Activated naive CD8-positive, alpha-beta T cell (primary cell): ENCODE data around the gene PITPNM2.

Source experiments
- H3K27ac Mint-ChIP-seq: one replicate; pipeline ENCODE4 v1.8.0; 2021; ENCODE audit warnings: mixed read lengths
- H3K27me3 Mint-ChIP-seq: one replicate; pipeline ENCODE4 v1.8.0; 2021; ENCODE audit warnings: mixed read lengths
- H3K36me3 Mint-ChIP-seq: one replicate; pipeline ENCODE4 v1.8.0; 2021; ENCODE audit warnings: mixed read lengths
- H3K4me1 Mint-ChIP-seq: one replicate; pipeline ENCODE4 v1.8.0; 2021; ENCODE audit warnings: low read depth, mixed read lengths
- H3K4me3 Mint-ChIP-seq: one replicate; pipeline ENCODE4 v1.8.0; 2021; ENCODE audit warnings: mild to moderate bottlenecking, mixed read lengths
- H3K9me3 Mint-ChIP-seq: one replicate; pipeline ENCODE4 v1.8.0; 2021; ENCODE audit warnings: low read depth, mixed read lengths

Gene PITPNM2

DNA sequence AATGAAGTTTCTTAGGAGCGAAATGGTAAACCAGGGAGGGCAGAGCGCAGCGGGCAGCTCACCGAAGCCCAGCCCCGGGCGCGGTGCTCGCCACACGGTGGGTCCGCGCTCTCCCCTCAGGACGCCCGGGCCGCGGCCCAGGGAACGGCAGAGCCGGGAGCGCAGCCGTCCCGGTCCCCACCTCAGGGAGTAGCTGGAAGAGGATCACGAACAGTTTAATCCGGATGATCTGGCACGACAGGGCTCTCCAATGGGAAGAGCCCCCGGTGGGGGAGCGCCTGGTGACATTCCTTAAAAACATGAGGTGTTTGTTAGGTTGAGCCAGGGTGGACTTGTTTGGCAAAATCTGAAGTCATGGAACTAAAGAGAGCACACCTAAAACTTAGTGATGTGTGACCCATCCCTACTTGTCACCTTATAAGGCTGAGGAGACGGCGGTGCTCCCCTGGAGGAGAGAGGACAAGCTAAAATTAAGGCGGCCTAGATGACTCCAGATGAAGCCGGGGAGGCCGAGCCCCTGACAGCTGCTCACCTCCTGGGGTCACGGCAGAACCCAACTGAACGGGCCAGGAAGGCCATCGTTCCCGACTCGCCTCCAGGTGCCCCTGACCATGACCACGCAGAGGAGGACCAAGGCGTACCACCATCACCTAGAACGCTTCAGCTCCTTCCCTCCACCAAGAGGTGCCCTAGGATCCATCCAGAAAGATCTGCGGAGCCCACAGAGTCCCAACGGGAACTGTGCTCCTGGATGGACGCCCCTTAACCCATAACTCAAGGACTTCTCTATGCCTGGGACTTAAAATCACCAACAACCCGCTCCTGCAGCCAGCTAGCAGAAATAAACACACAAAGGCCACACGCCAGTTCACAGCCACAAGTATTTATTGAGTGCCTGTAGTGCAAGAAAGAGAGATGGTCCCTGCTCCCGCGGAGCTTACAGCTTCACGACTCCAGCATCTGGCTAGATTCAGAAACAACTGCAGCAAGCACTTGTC, 866 bp upstream of the PITPNM2 start:
- Mint-ChIP-seq H3K27me3 (no peaks in the 10 kb centered on the region), H3K4me3 (peak overlapping the region; percentile 86), H3K4me1 (peaks cover 40% of the 10 kb centered on the region), H3K9me3 (no peaks in the 10 kb centered on the region), H3K27ac (peak overlapping the region; percentile 88), H3K36me3 (no peaks in the 10 kb centered on the region)

DNA sequence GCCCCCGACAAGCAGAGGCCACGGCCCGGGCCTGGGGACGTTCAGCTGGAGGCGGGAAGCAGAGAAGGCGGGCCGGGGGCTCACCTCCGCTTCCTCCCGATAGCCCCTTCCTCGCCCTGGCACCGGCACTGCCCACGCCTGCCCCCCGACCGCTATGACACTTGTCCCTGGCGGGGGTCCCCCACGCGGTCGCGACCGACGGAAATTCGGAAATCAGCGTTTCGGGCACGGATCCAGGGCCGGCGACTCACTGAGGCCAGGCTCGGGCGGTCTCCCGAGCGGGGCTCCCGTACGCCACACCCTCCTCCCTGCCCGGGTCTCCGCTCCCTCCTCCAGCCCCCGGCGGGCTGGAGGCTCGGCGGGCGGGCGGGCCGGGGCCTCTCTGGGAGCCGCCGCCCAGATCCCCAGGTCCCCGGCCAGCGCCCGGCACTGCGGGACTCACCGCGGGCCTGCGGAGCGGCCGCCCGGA, 581 bp downstream of the PITPNM2 start:
- H3K4me1 Mint-ChIP-seq: peaks cover 41% of the 10 kb centered on the region
- H3K9me3 Mint-ChIP-seq: no peaks in the 10 kb centered on the region
- no peak overlapping the region for H3K27ac Mint-ChIP-seq
- peaks cover 2% of the 10 kb centered on the region for H3K36me3 Mint-ChIP-seq
- H3K4me3 Mint-ChIP-seq: peak overlapping the region; percentile 88
- no peaks in the 10 kb centered on the region for H3K27me3 Mint-ChIP-seq

DNA sequence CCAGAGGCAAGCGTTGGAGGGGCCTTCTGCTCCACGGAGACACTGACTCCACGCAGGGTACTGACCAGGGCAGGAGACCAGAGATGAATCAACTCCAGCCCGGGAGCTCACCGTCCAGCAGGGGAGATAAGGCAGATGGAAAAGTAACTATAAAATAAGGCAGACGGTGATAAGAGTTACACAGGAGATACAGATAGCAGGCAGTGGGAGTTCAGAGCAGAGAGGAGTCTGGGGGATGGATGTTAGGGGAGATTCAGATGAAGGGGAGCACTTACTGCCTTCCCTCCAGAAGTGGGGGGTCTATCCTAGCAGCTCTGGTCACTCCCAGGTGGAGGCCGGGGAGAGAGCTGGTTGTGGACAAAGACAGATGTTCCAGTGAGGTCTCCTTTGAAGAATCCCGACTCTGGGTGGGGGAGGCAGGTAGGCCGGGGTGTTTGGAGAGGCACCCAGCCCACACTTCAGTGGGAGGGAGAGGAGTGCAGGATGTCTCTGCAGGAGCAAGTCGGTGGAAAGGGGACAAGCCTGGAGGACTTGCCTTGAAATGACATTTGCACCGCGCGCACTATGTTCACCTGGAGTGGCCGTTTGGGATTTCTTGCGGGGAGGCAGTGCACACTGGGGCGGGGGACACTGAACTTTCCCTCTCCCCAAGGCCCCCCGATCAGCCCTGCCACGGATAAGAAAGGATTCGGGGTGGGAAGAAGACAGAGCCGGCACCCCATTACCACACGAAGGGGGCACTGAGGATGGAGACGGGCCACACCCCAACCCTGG, 1.2 kb downstream of the PITPNM2 start:
- no peaks in the 10 kb centered on the region for H3K9me3 Mint-ChIP-seq
- peak overlapping the region; percentile 88 for H3K4me3 Mint-ChIP-seq
- H3K27ac Mint-ChIP-seq: peak overlapping the region; percentile 86
- H3K27me3 Mint-ChIP-seq: no peaks in the 10 kb centered on the region
- peaks cover 42% of the 10 kb centered on the region for H3K4me1 Mint-ChIP-seq
- H3K36me3 Mint-ChIP-seq: peaks cover 2% of the 10 kb centered on the region

DNA sequence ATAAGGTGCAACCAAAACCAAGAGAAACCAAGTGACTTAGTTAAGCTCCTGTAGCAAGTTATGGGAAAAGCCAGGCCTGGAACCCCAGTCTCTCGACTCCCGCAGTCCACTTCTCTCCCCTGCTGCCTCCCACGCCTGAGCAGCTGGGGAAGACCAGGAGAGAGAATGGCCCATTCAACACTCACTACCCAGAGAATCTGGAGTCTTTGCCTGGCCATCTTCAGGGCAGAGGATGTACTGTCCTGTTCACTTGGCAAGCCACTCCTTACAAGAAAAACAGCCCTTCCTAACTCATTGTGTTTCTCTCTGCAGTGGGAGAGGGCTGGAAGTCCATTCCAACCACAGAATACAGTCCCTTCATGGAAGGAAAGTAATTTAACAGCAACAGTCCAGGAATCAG, 1.8 kb downstream of the PITPNM2 start:
- no peaks in the 10 kb centered on the region for H3K27me3 Mint-ChIP-seq
- H3K36me3 Mint-ChIP-seq: peaks cover 2% of the 10 kb centered on the region
- peaks cover 43% of the 10 kb centered on the region for H3K4me1 Mint-ChIP-seq
- peak overlapping the region; percentile 88 for H3K4me3 Mint-ChIP-seq
- H3K9me3 Mint-ChIP-seq: no peaks in the 10 kb centered on the region
- H3K27ac Mint-ChIP-seq: peak overlapping the region; percentile 86

DNA sequence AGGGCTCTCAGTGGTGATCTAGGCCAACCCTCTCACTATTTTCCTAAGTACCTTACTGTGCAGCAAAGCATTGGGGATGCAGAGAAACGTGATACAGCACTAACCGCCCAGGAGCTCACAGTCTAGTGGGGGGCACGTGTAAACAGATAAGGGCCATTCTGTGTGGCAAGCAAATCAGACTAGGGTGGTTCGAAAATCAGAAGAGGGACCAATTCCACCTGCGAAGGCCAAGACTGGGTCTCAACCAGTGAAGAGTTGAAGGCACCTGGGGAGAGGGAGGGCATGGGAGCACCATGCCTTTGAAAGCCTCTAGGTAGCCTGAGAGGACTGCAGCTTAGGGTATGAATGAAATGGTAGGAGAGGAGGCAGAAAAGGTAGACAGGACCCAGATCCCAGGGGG, 2.2 kb downstream of the PITPNM2 start:
- H3K36me3 Mint-ChIP-seq: peaks cover 2% of the 10 kb centered on the region
- H3K4me1 Mint-ChIP-seq: peaks cover 44% of the 10 kb centered on the region
- peak overlapping the region; percentile 88 for H3K4me3 Mint-ChIP-seq
- no peaks in the 10 kb centered on the region for H3K9me3 Mint-ChIP-seq
- no peaks in the 10 kb centered on the region for H3K27me3 Mint-ChIP-seq
- peak overlapping the region; percentile 86 for H3K27ac Mint-ChIP-seq

DNA sequence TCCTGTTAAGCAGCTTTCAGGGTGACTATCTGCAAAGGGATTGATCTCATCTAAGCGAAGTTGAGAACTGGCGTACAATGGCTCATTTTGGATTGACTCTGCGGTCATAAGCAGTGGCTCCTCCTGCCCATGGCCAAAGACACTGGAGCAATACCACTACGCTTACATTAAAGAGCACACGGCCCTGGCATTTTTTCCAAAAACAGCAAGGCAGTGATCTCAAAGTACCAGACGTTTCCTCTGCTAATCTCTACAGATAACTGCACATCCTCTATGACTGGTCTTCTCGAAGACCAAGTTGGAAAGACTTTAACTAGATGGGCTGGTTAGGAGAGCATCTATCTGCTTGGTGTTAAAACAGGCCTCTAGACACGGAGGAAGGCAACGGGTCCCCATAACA, 2.7 kb downstream of the PITPNM2 start:
- H3K36me3 Mint-ChIP-seq: peaks cover 2% of the 10 kb centered on the region
- no peak overlapping the region for H3K27ac Mint-ChIP-seq
- H3K9me3 Mint-ChIP-seq: no peaks in the 10 kb centered on the region
- H3K4me1 Mint-ChIP-seq: peaks cover 44% of the 10 kb centered on the region
- peak overlapping the region; percentile 88 for H3K4me3 Mint-ChIP-seq
- no peaks in the 10 kb centered on the region for H3K27me3 Mint-ChIP-seq

DNA sequence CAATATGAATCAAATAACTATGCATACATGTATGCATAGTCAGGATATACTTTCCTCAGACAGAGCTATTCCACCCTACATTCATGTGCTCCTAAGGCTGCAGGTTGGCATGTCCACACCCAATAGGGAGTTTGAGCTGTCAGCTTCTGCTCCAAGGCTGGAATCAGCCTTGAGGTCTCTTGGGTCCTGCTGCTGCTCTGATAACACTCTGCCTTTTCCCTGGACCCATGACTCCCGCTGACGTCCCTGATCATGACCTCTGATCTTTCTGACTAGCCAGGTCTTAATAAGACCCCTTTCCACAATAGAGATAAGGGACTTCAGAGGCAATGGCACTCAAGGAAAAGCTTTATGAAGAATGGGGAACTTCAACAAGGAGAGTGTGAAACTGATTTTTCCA, 5.7 kb downstream of the PITPNM2 start:
- peaks cover 49% of the 10 kb centered on the region for H3K4me1 Mint-ChIP-seq
- H3K9me3 Mint-ChIP-seq: no peaks in the 10 kb centered on the region
- peaks cover 2% of the 10 kb centered on the region for H3K36me3 Mint-ChIP-seq
- no peak overlapping the region for H3K27ac Mint-ChIP-seq
- no peaks in the 10 kb centered on the region for H3K27me3 Mint-ChIP-seq
- no peak overlapping the region for H3K4me3 Mint-ChIP-seq

DNA sequence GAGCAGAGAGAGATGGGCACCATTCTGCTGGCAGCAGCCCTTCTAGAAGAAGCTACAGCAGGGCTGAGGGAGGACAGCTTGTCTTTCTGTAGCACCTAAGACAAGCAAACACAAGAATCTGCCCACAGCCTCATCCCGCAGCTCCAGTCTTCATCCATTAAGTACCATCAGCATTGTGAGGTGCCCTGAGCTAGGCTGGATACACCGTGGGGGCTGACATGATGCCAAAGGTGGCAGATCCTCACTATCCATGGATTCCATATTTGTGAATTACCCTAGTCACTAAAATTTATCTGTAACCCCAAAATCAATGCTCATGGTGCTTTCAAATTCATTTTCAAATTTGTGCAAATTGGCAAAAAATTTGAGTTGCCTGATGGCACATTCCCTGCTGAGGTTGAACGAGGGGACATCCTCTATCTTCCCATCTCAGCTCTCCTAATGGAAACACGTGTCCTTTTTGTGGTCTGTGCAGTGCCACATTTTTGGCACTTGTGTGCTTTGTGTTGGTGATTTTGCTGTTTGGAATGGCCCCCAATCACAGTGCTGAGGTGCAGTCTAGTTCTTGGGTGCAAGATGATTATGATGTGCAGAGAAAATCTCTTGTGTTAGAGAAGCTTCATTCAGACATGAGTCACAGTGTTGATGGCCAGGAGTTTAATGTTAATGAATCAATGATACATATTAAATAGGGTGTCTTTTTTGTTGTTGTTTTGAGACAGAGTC, 7.0 kb downstream of the PITPNM2 start:
- H3K27ac Mint-ChIP-seq: peak overlapping the region; percentile 0
- H3K27me3 Mint-ChIP-seq: no peaks in the 10 kb centered on the region
- H3K4me1 Mint-ChIP-seq: peaks cover 47% of the 10 kb centered on the region
- H3K4me3 Mint-ChIP-seq: no peak overlapping the region
- H3K36me3 Mint-ChIP-seq: peaks cover 2% of the 10 kb centered on the region
- H3K9me3 Mint-ChIP-seq: no peaks in the 10 kb centered on the region

DNA sequence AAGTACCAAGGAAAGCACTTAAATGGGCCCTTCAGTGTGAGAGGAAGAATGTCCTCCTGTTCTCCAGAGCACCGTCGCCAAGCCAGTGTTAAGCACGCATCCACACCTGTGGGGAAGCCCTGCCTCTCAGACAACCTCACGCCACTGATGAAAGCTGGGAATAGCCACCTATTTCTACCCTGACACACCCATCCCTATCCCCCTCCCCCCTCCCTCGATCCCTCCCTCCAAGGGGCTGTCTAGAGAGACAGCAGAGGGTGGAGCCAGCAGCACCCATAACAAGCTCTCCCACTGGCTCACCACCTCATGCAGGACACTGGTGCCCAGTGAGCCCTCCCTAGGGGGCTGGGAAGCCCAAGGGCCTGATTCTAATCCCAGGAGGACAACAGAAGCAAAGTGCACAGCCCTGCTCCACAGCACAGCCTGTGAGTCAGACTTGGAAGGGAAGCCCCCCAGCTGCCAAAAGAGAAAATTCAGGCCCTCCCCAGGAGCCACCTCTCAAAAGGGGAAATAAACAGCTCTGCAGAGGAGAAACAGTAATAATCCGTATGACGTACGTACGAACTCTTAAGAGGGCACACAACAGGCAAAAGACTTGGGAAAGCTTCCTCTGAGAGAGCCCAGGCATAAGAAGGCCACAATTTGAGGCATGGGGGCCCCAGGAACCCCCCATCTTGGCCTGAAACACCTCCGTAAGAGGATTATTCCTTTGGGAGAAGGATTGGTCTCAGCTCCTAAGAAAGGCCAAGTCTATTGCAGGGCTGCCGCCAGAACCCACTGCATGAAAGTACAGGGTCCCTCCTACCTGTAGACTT, 7.8 kb downstream of the PITPNM2 start:
- no peak overlapping the region for H3K4me3 Mint-ChIP-seq
- H3K36me3 Mint-ChIP-seq: peaks cover 2% of the 10 kb centered on the region
- peaks cover 41% of the 10 kb centered on the region for H3K4me1 Mint-ChIP-seq
- no peaks in the 10 kb centered on the region for H3K9me3 Mint-ChIP-seq
- H3K27ac Mint-ChIP-seq: no peak overlapping the region
- no peaks in the 10 kb centered on the region for H3K27me3 Mint-ChIP-seq

DNA sequence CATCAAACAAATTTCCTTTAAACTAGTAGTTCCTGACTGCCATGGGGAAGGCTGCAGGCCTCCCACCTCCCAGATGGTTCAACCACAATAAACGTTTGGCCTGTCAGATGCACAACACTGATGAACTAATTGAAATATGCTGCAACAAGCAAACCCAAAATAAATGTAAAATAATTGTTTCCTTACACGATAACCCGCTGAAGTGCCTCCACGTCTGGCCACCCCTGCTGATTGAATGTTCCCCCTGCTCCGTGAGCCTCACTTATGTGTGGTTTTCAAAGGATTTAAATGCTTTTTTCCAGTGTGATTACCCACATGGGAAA, 8.4 kb downstream of the PITPNM2 start:
- H3K4me1 Mint-ChIP-seq: peaks cover 36% of the 10 kb centered on the region
- H3K27ac Mint-ChIP-seq: no peak overlapping the region
- H3K4me3 Mint-ChIP-seq: no peak overlapping the region
- no peaks in the 10 kb centered on the region for H3K9me3 Mint-ChIP-seq
- no peaks in the 10 kb centered on the region for H3K27me3 Mint-ChIP-seq
- peaks cover 2% of the 10 kb centered on the region for H3K36me3 Mint-ChIP-seq

DNA sequence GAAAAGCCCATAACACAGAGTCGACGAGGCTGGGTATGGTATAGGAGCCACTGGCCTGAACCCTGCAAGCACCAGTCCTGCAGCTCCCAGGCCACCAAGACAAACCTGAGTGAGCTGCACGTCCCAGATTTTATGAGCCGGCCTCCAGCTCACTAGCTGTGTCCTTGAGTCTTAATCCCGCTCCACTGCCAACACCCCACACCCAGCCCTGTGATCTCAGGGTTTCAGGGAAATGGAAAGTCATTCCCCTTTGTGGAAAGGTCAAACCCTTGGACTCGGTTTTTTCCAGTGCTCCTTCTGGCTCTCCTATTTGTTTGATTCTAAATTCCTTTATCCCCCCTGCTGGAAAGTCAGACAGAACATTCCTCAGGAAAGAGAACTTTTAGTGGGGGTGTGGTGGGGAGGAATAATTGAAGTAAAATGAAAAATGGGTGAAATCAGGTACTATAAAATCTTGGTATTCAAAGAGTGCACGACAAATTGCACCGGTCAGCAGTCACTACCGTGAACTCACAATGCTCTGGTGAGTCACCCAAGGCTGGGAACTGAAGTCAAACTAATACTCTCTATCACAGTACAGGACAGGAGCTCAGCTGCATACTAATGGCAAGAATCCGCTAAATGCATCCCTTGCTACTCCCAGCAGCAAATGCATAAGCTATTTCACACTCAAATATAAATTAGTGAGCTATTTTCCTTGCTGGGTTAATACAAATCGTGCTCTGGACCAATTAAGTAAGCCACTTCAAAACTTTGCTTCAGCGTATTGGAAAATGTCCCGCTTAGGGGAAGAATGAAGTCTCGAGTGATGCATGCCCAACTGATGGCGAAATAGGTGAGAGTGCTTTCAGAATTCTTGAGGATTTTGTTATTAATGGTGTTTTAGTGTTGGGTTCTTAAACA, 9.0 kb downstream of the PITPNM2 start:
- Mint-ChIP-seq H3K36me3 (peaks cover 2% of the 10 kb centered on the region), H3K4me3 (no peak overlapping the region), H3K27me3 (no peaks in the 10 kb centered on the region), H3K4me1 (peaks cover 33% of the 10 kb centered on the region), H3K27ac (no peak overlapping the region), H3K9me3 (no peaks in the 10 kb centered on the region)

DNA sequence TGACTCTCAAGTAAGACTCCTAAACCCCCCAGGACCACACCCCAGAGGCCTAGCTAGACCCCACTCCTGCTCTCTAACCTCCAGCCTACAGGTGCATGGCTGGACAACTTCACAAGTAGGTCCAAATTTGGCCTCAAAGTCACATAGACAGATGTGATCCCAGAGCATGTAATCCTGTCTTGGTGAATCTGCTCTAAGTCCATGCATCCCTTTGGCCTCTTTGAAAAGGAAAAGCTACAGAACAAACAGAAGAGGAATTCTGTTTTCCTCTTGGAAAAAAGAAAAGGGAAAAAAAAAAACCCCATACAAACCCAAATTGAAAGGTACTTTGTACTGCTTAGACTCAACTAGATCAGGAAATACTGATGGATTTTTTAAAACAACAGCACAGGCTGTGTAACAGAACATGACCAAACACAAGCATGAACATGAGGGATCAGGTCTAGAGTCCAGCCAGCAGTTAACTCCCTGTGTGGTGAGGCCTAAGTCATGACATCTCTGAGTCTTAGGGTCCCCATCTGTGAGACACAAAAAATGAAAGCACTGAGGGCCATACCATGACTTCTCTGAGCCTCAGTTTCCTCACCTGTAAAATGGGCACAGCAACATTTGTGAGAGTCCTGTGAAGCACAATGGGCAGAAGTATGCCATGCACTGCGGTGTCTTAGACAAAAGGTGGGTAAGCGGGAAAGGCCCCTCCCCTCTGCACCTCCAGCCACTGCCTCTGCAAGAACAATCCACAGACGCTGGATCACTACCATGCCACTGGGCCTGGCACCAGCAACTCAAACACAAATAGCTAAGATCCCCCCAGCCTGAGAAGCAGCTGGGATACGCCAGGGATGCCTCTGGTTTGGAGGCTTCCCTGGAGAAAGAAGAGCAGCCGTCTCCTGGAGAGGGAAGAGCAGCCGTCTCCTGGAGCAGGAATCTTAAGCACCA, 9.9 kb downstream of the PITPNM2 start:
- H3K4me1 Mint-ChIP-seq: peaks cover 33% of the 10 kb centered on the region
- H3K36me3 Mint-ChIP-seq: peaks cover 2% of the 10 kb centered on the region
- peak overlapping the region; percentile 22 for H3K27ac Mint-ChIP-seq
- H3K4me3 Mint-ChIP-seq: no peak overlapping the region
- no peaks in the 10 kb centered on the region for H3K9me3 Mint-ChIP-seq
- no peaks in the 10 kb centered on the region for H3K27me3 Mint-ChIP-seq
